AG04449 (cell line): Measurements from ENCODE around the gene CHCHD6.
A peak's percentile ranks its signal among the peaks of the same experiment; 100 is the strongest.

Source experiments
- CTCF ChIA-PET: fragments of 350-600 bp; formaldehyde crosslinking; extraction: SDS; loops from one replicate; lab custom pipeline; 2021; ENCODE audit warnings: antibody characterized with exemption; lab: Yijun Ruan, JAX
- POLR2A ChIA-PET: fragments of 400-600, 350-600 bp; formaldehyde crosslinking; extraction: SDS; loops from one replicate; lab custom pipeline; 2020; ENCODE audit warnings: antibody characterized with exemption, inconsistent platforms; lab: Yijun Ruan, JAX
- DNase-seq: peaks from one replicate; pipeline ENCODE4 v3.0.0-alpha.2; 2010; ENCODE audit warnings: low read depth, low spot score
- H3K4me3 ChIP-seq: 2 replicates; pipeline ENCODE4 v1.5.1; 2011; ENCODE audit warnings: low read depth, mild to moderate bottlenecking, control low read depth, low read length
- CTCF ChIP-seq: IDR thresholded peaks from one replicate; pipeline ENCODE4 v1.5.1; 2011; ENCODE audit warnings: mild to moderate bottlenecking, moderate library complexity, low read length, control low read depth, inconsistent platforms; ENCODE audit not compliant: insufficient read depth; ENCODE audit errors: missing control alignments

The CHCHD6 gene

DNA sequence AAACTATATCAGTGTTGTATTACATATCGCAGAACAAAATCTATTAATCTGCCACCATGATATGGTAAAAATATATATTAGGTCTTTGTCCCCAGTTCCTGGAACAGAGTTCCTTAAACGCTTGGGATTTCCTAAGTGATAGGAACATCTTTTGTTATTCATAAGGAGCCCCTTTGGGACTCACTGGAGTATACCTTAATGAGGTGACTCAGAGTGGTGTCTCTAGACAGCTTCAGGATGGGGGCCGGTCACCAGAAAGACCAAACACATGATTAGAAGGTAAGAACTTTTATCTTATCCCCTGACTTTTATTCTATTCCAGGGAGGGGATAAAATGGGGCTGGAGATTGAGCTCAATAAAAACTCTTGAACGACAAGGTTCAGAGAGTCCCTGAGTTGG is 12.3 kb upstream of the CHCHD6 start:
- no peak for DNase-seq
- ChIA-PET POLR2A (no interaction called here), CTCF (interaction anchor here (6.3 kb wide), 1 partner anchor 12 kb away, joined by 62 read pairs; no protein-coding TSS in a partner anchor)
- no peak for TF ChIP-seq CTCF
- no peak overlapping the region for H3K4me3 ChIP-seq

- ChIA-PET CTCF (interaction anchor here (1.3 to 6.3 kb wide), 2 partner anchors 11 to 13 kb away, joined by 3 to 62 read pairs; partner anchors contain the start of gene CHCHD6), POLR2A (no interaction called here)
- no peak overlapping the region for H3K4me3 ChIP-seq
- no peak for TF ChIP-seq CTCF
- no peak for DNase-seq
Observed at GRCh38 chr3:126692858-126693257, 11.2 kb upstream of the CHCHD6 start.

- no peak for TF ChIP-seq CTCF
- H3K4me3 ChIP-seq: no peak overlapping the region
- POLR2A ChIA-PET: no interaction called here
- CTCF ChIA-PET: interaction anchor here (0.9 to 6.3 kb wide), 3 partner anchors 10 to 288 kb away, joined by 3 to 62 read pairs (median 3); partner anchors contain the start of genes CHCHD6 and PLXNA1
- DNase-seq: no peak
Observed at GRCh38 chr3:126693921-126694320, 10.1 kb upstream of the CHCHD6 start.

GRCh38 chr3:126696701-126697267 is 7.3 kb upstream of the CHCHD6 start:
- H3K4me3 ChIP-seq: no peak overlapping the region
- POLR2A ChIA-PET: no interaction called here
- CTCF ChIA-PET: interaction anchor here (1.3 kb wide), 1 partner anchor 17 kb away, joined by 5 read pairs; no protein-coding TSS in a partner anchor
- no peak for TF ChIP-seq CTCF
- DNase-seq: no peak

DNA sequence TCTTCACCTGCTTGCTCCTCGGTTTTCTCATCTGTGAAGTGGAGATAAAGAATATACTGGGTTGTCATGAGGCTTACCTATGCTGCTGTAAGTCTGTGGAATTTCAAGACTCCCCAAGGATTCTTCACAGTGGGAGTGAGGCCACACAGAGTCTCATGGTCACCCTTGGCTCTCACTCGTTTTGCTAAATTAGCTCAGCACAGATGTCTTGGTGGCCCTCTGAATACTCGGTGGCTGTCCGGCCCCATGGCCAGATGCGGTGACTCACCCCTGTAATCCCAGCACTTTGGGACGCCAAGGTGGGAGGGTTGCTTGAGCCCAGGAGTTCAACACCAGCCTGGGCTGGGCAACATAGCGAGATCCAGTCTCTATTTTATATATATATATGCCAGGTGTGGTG is 5.0 kb upstream of the CHCHD6 start:
- ChIA-PET CTCF (interaction anchor here (0.6 kb wide), 1 partner anchor 45 kb away, joined by 3 read pairs; no protein-coding TSS in a partner anchor), POLR2A (no interaction called here)
- no peak for TF ChIP-seq CTCF
- no peak for DNase-seq
- H3K4me3 ChIP-seq: no peak overlapping the region

DNA sequence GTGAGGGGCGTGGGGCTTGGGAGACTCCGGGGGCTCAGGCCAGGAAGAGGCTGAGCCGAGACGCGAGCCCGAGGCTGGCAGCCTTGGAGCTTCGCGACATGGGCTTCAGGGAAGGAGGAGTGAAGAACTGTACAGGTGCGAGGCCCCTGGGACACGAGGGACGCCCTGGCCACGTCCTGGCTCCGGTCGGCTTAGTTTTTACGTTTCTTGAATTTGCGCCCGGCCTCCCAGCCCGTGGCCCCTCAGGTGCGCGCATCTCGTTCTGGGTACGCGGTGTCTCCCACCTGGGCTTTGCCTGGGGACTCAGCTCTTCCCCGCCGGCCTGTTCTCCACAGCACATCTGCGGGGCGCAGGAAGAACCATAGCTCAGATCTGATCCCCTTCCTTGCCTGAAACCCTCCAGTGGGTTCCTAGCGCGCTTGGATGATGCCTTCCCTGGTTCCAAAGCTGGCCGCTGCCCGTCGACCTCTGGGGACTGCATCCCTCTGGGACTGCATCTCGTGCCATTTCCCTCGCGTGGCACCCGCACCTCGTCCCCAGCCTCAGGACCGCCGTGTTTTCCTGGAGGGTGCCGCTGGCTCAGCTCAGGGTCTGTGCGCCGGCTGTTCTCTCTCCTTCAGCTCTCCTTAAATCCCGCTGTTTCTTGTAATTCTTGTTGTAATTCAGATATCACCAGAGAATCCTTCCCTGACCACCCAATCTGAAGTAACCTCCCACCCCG is 614 bp downstream of the CHCHD6 start:
- no peak for TF ChIP-seq CTCF
- no peak for DNase-seq
- POLR2A ChIA-PET: no interaction called here
- CTCF ChIA-PET: interaction anchor here (1.2 to 3.9 kb wide), 6 partner anchors 8 to 278 kb away, joined by 3 to 19 read pairs (median 4); partner anchors contain the start of gene PLXNA1
- H3K4me3 ChIP-seq: peak overlapping the region; percentile 66
